Stimulated activated CD4-positive, alpha-beta T cell treated with anti-CD3 and anti-CD28 coated beads, Interleukin-15, amount 100 ng/mL, for 24 hours (primary cell): ENCODE results near the gene SARDH.

Source experiments
- DNase-seq: peaks from one replicate; pipeline ENCODE4 v3.0.0-alpha.2; 2020

The SARDH gene

GRCh38 chr9:133732639-133733408 is 5.3 kb downstream of the SARDH start:
- DNase-seq, result no peak

GRCh38 chr9:133731876-133732638 is 6.1 kb downstream of the SARDH start:
- DNase-seq, result no peak

- DNase-seq, result no peak
Observed at GRCh38 chr9:133730994-133731715, 7.0 kb downstream of the SARDH start.

GRCh38 chr9:133729617-133730281 is 8.4 kb downstream of the SARDH start:
- DNase-seq, result no peak

- no peak for DNase-seq
Observed at GRCh38 chr9:133728856-133729616, 9.1 kb downstream of the SARDH start.

GRCh38 chr9:133727876-133728441 is 10.2 kb downstream of the SARDH start:
- DNase-seq, result no peak

- DNase-seq, result no peak
Observed at GRCh38 chr9:133727277-133727875, 10.8 kb downstream of the SARDH start.

- peak; percentile 73 for DNase-seq
Observed at GRCh38 chr9:133726401-133727276, 11.5 kb downstream of the SARDH start.

GRCh38 chr9:133725886-133726285 is 12.3 kb downstream of the SARDH start:
- no peak for DNase-seq

GRCh38 chr9:133718563-133719315 is 19.4 kb downstream of the SARDH start:
- no peak for DNase-seq

- DNase-seq, result no peak
Observed at GRCh38 chr9:133717113-133718031, 20.8 kb downstream of the SARDH start.

GRCh38 chr9:133716564-133717112 is 21.5 kb downstream of the SARDH start:
- no peak for DNase-seq

GRCh38 chr9:133715866-133716563 is 22.1 kb downstream of the SARDH start:
- DNase-seq, result peak; percentile 41

GRCh38 chr9:133715295-133715865 is 22.8 kb downstream of the SARDH start:
- DNase-seq, result no peak

- DNase-seq, result no peak
Observed at GRCh38 chr9:133714606-133715294, 23.4 kb downstream of the SARDH start.

- DNase-seq, result no peak
Observed at GRCh38 chr9:133713960-133714495, 24.1 kb downstream of the SARDH start.
